Muscle layer of duodenum (tissue), 2 donors: ENCODE measurements around the gene IFIT5.
"Not testable (repeated sequence)": the region's sequence is repeated elsewhere in the genome, so short reads cannot be mapped to it uniquely, and the experiment has no call there.

Source experiments
- H3K27ac ChIP-seq: one replicate; pipeline ENCODE4 v1.7.0; 2013; ENCODE audit warnings: mild to moderate bottlenecking, low read length
- H3K27me3 ChIP-seq: one replicate; pipeline ENCODE4 v1.7.0; 2013; ENCODE audit warnings: low read depth, mild to moderate bottlenecking, control low read depth, low read length
- H3K36me3 ChIP-seq, 2 donors: one replicate each; pipeline ENCODE4 v1.7.0; 2013; ENCODE audit warnings: low read length in 2 of 2, control low read depth in 1 of 2, mild to moderate bottlenecking in 1 of 2; ENCODE audit not compliant: insufficient read depth in 2 of 2, control insufficient read depth in 1 of 2
- H3K4me1 ChIP-seq, 2 donors: one replicate each; pipeline ENCODE4 v1.7.0; 2013; ENCODE audit warnings: low read length in 2 of 2, mild to moderate bottlenecking in 2 of 2, control low read depth in 1 of 2, moderate library complexity in 1 of 2; ENCODE audit not compliant: insufficient read depth in 2 of 2, control insufficient read depth in 1 of 2
- H3K4me3 ChIP-seq, 2 donors: one replicate each; pipeline ENCODE4 v1.7.0; 2013; ENCODE audit warnings: low read length in 2 of 2, low read depth in 1 of 2, mild to moderate bottlenecking in 1 of 2
- H3K9me3 ChIP-seq, 2 donors: one replicate each; pipeline ENCODE4 v1.7.0; 2013; ENCODE audit warnings: low read length in 2 of 2, control low read depth in 1 of 2, mild to moderate bottlenecking in 1 of 2; ENCODE audit not compliant: control insufficient read depth in 1 of 2
- donor health status: healthy.

IFIT5 gene

GRCh38 chr10:89379103-89379502 is 35.3 kb upstream of the IFIT5 start:
- peaks cover 4 to 12% of the 10 kb centered on the region in 2 donors for H3K4me1 ChIP-seq
- no peaks in the 10 kb centered on the region for H3K27me3 ChIP-seq
- no peaks in the 10 kb centered on the region for H3K9me3 ChIP-seq
- no peak overlapping the region for H3K27ac ChIP-seq
- H3K4me3 ChIP-seq = no peak overlapping the region
- no peaks in the 10 kb centered on the region for H3K36me3 ChIP-seq

- Histone ChIP-seq H3K4me1 (no peaks in the 10 kb centered on the region), H3K27me3 (no peaks in the 10 kb centered on the region), H3K36me3 (no peaks in the 10 kb centered on the region), H3K9me3 (no peaks in the 10 kb centered on the region), H3K4me3 (no peak overlapping the region), H3K27ac (no peak overlapping the region)
These were observed 31.6 kb upstream of the IFIT5 start for GRCh38 chr10:89382757-89383156.

GRCh38 chr10:89384474-89385340 is 29.7 kb upstream of the IFIT5 start:
- no peaks in the 10 kb centered on the region for H3K4me1 ChIP-seq
- H3K27ac ChIP-seq = no peak overlapping the region
- no peaks in the 10 kb centered on the region for H3K36me3 ChIP-seq
- H3K4me3 ChIP-seq = no peak overlapping the region
- no peaks in the 10 kb centered on the region for H3K9me3 ChIP-seq
- no peaks in the 10 kb centered on the region for H3K27me3 ChIP-seq

DNA sequence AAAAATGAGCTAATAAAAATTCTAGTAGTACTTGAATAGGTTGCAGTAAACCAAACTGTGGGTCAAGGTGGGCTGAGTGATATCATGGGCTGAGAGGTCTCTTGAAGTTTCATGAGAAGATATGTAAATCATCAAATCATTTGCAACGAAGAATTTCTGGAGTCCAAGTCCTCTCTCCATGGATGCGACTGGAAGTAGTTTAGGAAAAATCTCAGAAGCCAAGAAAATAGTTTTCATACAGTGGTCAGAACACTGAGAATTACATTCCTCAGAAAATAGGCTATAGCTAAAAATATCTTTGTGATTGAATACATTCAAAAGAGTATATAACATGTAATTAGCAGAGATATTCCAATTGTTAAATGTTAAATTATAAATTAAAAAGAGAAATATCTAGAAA is 25.6 kb upstream of the IFIT5 start:
- Histone ChIP-seq H3K36me3 (no peaks in the 10 kb centered on the region), H3K4me3 (no peak overlapping the region), H3K4me1 (peaks cover 0 to 10% of the 10 kb centered on the region in 2 donors), H3K27me3 (no peaks in the 10 kb centered on the region), H3K9me3 (no peaks in the 10 kb centered on the region), H3K27ac (no peak overlapping the region)

GRCh38 chr10:89389254-89389653 is 25.1 kb upstream of the IFIT5 start:
- Histone ChIP-seq H3K27me3 (no peaks in the 10 kb centered on the region), H3K4me1 (peaks cover 0 to 14% of the 10 kb centered on the region in 2 donors), H3K4me3 (no peak overlapping the region), H3K36me3 (no peaks in the 10 kb centered on the region), H3K9me3 (no peaks in the 10 kb centered on the region), H3K27ac (no peak overlapping the region)

DNA sequence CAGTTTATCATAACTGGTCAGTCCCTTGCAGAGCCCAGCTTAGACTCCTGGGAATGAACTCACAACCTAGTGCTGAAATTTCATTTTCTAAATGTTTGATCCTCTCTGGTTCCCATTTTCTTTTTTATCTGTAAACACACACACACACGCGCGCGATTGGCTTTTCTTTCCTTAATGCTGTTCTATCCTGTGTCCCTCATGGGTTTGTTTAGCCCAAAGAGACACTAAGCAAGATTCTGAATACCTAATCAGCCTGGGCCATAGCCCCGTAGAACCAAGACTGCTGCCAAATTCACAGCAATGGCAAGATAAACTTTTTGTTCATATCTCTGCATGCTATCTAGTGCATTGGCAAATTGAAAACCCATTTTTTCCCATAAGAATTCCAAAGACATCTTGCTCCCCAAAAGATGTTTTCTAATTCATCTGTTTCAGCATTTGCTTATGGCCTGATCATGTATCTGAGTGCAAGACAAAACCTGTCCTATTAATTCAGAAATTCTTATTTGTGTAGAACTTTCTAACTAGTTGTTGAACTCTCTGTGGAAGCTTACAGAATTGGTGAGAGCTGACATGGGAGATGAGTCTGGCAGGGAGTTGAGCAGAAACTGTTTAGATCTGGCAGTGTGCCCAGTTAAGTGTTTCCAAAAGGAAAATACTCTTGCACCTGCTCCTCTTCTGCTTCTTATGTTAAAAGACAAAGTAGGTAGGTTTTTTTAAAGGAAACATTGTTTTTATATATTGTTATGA is 23.7 kb upstream of the IFIT5 start:
- Histone ChIP-seq H3K27ac (no peak overlapping the region), H3K27me3 (no peaks in the 10 kb centered on the region), H3K4me1 (peaks cover 0 to 20% of the 10 kb centered on the region in 2 donors), H3K4me3 (no peak overlapping the region), H3K36me3 (no peaks in the 10 kb centered on the region), H3K9me3 (no peaks in the 10 kb centered on the region)

DNA sequence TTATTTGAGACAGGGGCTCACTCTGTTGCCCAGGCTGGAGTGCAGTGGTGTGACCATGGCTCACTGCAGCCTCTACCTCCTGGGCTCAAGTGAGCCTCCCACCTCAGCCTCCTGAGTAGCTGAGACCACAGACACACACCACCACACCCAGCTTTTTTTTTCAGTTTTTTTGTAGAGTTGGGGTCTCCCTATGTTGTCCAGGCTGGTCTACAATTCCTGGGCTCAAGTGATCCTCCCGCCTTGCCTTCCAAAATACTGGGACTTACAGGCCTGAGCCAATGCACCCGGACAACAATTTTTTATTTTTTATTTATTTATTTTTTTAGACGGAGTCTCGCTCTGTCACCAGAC is 23.2 kb upstream of the IFIT5 start:
- not testable (repeated sequence) for H3K4me3 ChIP-seq, H3K27me3 ChIP-seq, H3K36me3 ChIP-seq, H3K27ac ChIP-seq, H3K9me3 ChIP-seq
- H3K4me1 ChIP-seq = peaks cover 0 to 20% of the 10 kb centered on the region in 2 donors

DNA sequence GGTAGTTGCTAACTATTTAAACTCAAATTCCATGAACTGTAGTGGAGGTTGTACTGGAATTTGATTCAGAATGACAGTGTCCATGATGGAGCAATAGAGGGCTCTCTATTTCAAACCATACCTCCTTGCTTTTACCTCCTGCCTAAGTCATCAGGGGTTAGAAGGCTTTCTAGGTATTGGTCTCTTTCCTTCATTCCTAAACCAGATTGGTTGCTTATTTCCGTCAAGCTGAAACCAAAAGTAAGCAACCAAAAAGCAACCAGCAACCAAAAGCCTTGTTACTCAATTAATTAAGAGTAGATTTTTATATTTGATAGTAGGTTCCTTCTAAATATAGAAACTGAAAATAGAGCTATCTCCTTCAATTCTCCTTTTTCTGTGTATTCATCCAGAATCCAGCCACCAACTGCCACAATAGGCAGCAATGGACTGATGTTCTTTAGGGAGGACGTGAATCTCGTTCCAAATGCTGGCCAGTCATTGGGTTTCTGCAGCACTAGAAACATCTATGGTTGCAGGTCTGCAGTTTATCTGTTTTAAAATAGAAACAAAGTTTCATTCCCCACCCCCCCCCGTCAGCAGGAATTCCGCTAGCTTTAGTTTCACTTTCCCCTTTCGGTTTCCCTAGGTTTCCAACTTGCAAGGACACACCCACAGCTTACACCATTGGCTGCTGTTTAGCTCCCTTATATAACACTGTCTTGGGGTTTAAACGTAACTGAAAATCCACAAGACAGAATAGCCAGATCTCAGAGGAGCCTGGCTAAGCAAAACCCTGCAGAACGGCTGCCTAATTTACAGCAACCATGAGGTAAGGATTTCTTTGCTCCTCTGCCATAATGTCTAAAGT is 22.2 kb upstream of the IFIT5 start, which contains the start of gene IFIT1:
Gene IFIT1 (plus strand): TSS at position 717 of the 850 bp plus-strand sequence. CDS start 90 bp downstream, at position 807.
- H3K27ac ChIP-seq = peak within 1 kb of the TSS; percentile 57
- H3K36me3 ChIP-seq = no peaks in the 10 kb centered on the region
- no peaks in the 10 kb centered on the region for H3K9me3 ChIP-seq
- peak within 1 kb of the TSS; percentile 61 to 69 for H3K4me3 ChIP-seq
- peaks cover 0 to 20% of the 10 kb centered on the region in 2 donors for H3K4me1 ChIP-seq
- no peaks in the 10 kb centered on the region for H3K27me3 ChIP-seq

DNA sequence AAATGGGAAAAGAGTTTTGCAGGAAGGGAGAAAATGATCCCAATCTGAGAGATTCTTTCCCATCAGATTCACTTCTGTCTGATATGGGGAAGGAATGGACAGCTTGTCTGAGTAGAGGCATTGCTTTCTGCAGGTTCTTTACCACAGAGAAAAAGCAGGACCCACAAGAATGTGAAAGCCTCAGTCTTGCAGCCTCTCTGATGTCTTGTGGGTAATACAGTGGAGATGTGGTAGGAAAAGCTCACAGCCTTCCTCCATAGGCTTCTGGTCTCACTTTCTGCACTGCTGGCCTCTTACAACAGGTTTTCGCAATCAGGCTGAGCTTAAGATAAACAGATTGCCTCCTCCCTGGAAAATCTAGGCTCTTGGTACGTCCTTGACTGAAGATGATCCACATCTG is 21.4 kb upstream of the IFIT5 start:
- no peaks in the 10 kb centered on the region for H3K27me3 ChIP-seq
- H3K4me1 ChIP-seq = peaks cover 0 to 20% of the 10 kb centered on the region in 2 donors
- H3K9me3 ChIP-seq = no peaks in the 10 kb centered on the region
- no peaks in the 10 kb centered on the region for H3K36me3 ChIP-seq
- peak overlapping the region; percentile 57 for H3K27ac ChIP-seq
- peak overlapping the region; percentile 61 to 69 for H3K4me3 ChIP-seq

GRCh38 chr10:89393898-89394297 is 20.5 kb upstream of the IFIT5 start:
- H3K27me3 ChIP-seq = no peaks in the 10 kb centered on the region
- H3K27ac ChIP-seq = no peak overlapping the region
- peak overlapping the region; percentile 37 to 61 for H3K4me3 ChIP-seq
- H3K4me1 ChIP-seq = peaks cover 0 to 20% of the 10 kb centered on the region in 2 donors
- H3K9me3 ChIP-seq = no peaks in the 10 kb centered on the region
- H3K36me3 ChIP-seq = no peaks in the 10 kb centered on the region

DNA sequence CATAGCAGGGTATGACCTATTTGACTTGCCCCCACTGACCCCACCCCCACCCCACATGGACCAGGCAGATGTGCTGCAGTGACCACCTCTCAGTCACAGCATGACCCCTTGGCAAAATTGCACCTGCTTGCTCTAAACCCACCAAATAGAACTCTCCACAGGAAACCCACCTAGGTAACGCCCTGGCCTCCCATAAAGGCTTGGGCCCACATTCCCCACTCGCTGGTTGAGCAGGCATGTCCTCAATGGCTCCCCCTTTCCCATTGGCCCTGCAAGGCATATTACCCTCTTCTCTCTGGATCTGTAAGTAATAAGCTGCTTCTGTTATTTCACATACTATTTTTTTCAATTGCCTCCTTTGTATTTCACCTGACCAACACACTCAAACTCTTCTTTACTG is 19.2 kb upstream of the IFIT5 start:
- Histone ChIP-seq H3K4me3 (peak overlapping the region in 1 of 2 donors; percentile 14), H3K9me3 (no peaks in the 10 kb centered on the region), H3K36me3 (no peaks in the 10 kb centered on the region), H3K27ac (no peak overlapping the region), H3K4me1 (peaks cover 0 to 20% of the 10 kb centered on the region in 2 donors), H3K27me3 (no peaks in the 10 kb centered on the region)
